Prostate gland (tissue), 2 donors: ENCODE data around the gene SMPD3. TPM values are rescaled to one million over a fixed set of nuclear protein-coding genes. Genes with fewer than 3 reads are reported as not detected.

Experiments
- DNase-seq: peaks from one replicate; pipeline ENCODE4 v3.0.0-alpha.2; 2019; ENCODE audit warnings: low spot score
- H3K27ac ChIP-seq, 2 donors: fragments of 200-600 bp; sonication (generic); 2 replicates each; pipeline ENCODE4 v1.5.1; 2017 to 2019
- H3K27me3 ChIP-seq: fragments of 200-600 bp; sonication (generic); replicated peaks from 2 replicates; pipeline ENCODE4 v1.5.1; 2019; ENCODE audit not compliant: insufficient read depth
- H3K36me3 ChIP-seq, 2 donors: fragments of 200-600 bp; sonication (generic); 1 replicate in 1 of 2; 2 replicates in 1 of 2; pipeline versions ENCODE4 v1.5.1 to v1.8.1; 2017 to 2019
- H3K4me1 ChIP-seq: fragments of 200-600 bp; sonication (generic); replicated peaks from 2 replicates; pipeline ENCODE4 v1.5.1; 2019
- H3K4me3 ChIP-seq, 2 donors: fragments of 200-600 bp; sonication (generic); 2 replicates each; pipeline ENCODE4 v1.5.1; 2017 to 2019
- H3K9me3 ChIP-seq: fragments of 200-600 bp; sonication (generic); 2 replicates; pipeline ENCODE4 v1.5.1; 2017
- CTCF ChIP-seq, 4 experiments: fragments of 200-600 bp in 2 of 4; fragments of 450-650 bp in 2 of 4; sonication (generic) in 2 of 4; IDR thresholded peaks; 1 replicate in 3 of 4; 2 replicates in 1 of 4; pipeline ENCODE4 v1.5.1; 2016 to 2019; ENCODE audit warnings: antibody characterized with exemption in 4 of 4, mild to moderate bottlenecking in 2 of 4, moderate library complexity in 2 of 4
- POLR2A ChIP-seq: fragments of 450-650 bp; IDR thresholded peaks from one replicate; pipeline ENCODE4 v1.6.1; 2016; ENCODE audit warnings: antibody characterized with exemption, mild to moderate bottlenecking
- POLR2AphosphoS5 ChIP-seq: sonication (generic); formaldehyde crosslinking; IDR thresholded peaks from one replicate; pipeline ENCODE4 v1.6.1; 2017; ENCODE audit warnings: antibody characterized with exemption
- WGBS: methylation state at CpG from one replicate; pipeline ENCODE4 v1.1.5; 2018; 5-methylcytosine and 5-hydroxymethylcytosine counted together
- intact Hi-C: fragments of 100-400 bp; cut with DNase I; formaldehyde crosslinking; loops from one replicate; pipeline ENCODE4 v1.14.2; 2022
- total RNA-seq, 2 donors: library from RNA; depleted of rRNA; stranded (reverse); fragments of >200 nt; gene quantifications; one replicate each; pipeline ENCODE4 v1.1.0, GENCODE V29; 2016

SMPD3 gene
- total RNA-seq, 2 donors from 2014 or later, result 4.7 to 27.8 TPM

GRCh38 chr16:68383858-68384257 lies 64.5 kb downstream of the SMPD3 start:
- Histone ChIP-seq H3K27ac (no peak overlapping the region), H3K4me1 (no peaks in the 10 kb centered on the region), H3K4me3 (no peak overlapping the region), H3K27me3 (no peaks in the 10 kb centered on the region), H3K9me3 (no peaks in the 10 kb centered on the region), H3K36me3 (no peaks in the 10 kb centered on the region)
- intact Hi-C loops, result no loop called here
- no peak for DNase-seq
- TF ChIP-seq POLR2A (no peak), CTCF (IDR thresholded peaks at IDR 0.05) (no peak), POLR2AphosphoS5 (no peak)
- WGBS, result 95% methylated on average over 4 of the region's 4 CpGs

GRCh38 chr16:68382296-68382718 lies 66.0 kb downstream of the SMPD3 start:
- intact Hi-C loops, result no loop called here
- no peaks in the 10 kb centered on the region for H3K36me3 ChIP-seq
- H3K9me3 ChIP-seq, result no peaks in the 10 kb centered on the region
- peaks cover 2% of the 10 kb centered on the region for H3K4me1 ChIP-seq
- H3K27me3 ChIP-seq, result no peaks in the 10 kb centered on the region
- TF ChIP-seq POLR2AphosphoS5 (no peak), CTCF (IDR thresholded peaks at IDR 0.05) (no peak), POLR2A (no peak)
- DNase-seq, result no peak
- WGBS, result 85% methylated on average over 5 of the region's 5 CpGs
- no peak overlapping the region for H3K27ac ChIP-seq
- no peak overlapping the region for H3K4me3 ChIP-seq

- no peaks in the 10 kb centered on the region for H3K9me3 ChIP-seq
- no peak overlapping the region for H3K27ac ChIP-seq
- H3K4me3 ChIP-seq, result no peak overlapping the region
- no peaks in the 10 kb centered on the region for H3K27me3 ChIP-seq
- no peaks in the 10 kb centered on the region for H3K36me3 ChIP-seq
- 84% methylated on average over 7 of the region's 7 CpGs for WGBS
- intact Hi-C loops, result no loop called here
- H3K4me1 ChIP-seq, result peaks cover 2% of the 10 kb centered on the region
- no peak for TF ChIP-seq POLR2AphosphoS5
- TF ChIP-seq POLR2A, result no peak
- no peak for TF ChIP-seq CTCF (IDR thresholded peaks at IDR 0.05)
- DNase-seq, result no peak
These were observed 67.0 kb downstream of the SMPD3 start for GRCh38 chr16:68381363-68381724.

- intact Hi-C loops, result no loop called here
- no peak for TF ChIP-seq POLR2A
- no peak for TF ChIP-seq CTCF (IDR thresholded peaks at IDR 0.05)
- no peak for TF ChIP-seq POLR2AphosphoS5
- DNase-seq, result no peak
- H3K4me1 ChIP-seq, result peaks cover 2% of the 10 kb centered on the region
- no peaks in the 10 kb centered on the region for H3K9me3 ChIP-seq
- no peaks in the 10 kb centered on the region for H3K27me3 ChIP-seq
- WGBS, result 92% methylated on average over 10 of the region's 10 CpGs
- H3K4me3 ChIP-seq, result no peak overlapping the region
- no peak overlapping the region for H3K27ac ChIP-seq
- H3K36me3 ChIP-seq, result no peaks in the 10 kb centered on the region
These were observed 67.5 kb downstream of the SMPD3 start for GRCh38 chr16:68380676-68381362.

- Histone ChIP-seq H3K9me3 (no peaks in the 10 kb centered on the region), H3K4me3 (no peak overlapping the region), H3K27me3 (no peaks in the 10 kb centered on the region), H3K27ac (no peak overlapping the region), H3K36me3 (no peaks in the 10 kb centered on the region), H3K4me1 (peaks cover 2% of the 10 kb centered on the region)
- intact Hi-C loops, result no loop called here
- no peak for DNase-seq
- TF ChIP-seq POLR2A (no peak), CTCF (IDR thresholded peaks at IDR 0.05) (no peak), POLR2AphosphoS5 (no peak)
- 95% methylated on average over 5 of the region's 5 CpGs for WGBS
These were observed 68.0 kb downstream of the SMPD3 start for GRCh38 chr16:68380348-68380670.
